GM12892 (cell line): ENCODE measurements around the gene ASRGL1.

Experiments
- POLR2A ChIP-seq: IDR thresholded peaks from 2 replicates; pipeline ENCODE4 v1.6.1; 2011; ENCODE audit warnings: low read depth, low read length, control low read depth
- POLR2AphosphoS5 ChIP-seq: IDR thresholded peaks from 2 replicates; pipeline ENCODE4 v1.6.1; 2011; ENCODE audit warnings: low read depth, low read length, control low read depth
- TAF1 ChIP-seq: IDR thresholded peaks from 2 replicates; pipeline ENCODE4 v1.6.1; 2011; ENCODE audit warnings: low read depth, mild to moderate bottlenecking, control low read depth, low read length, borderline replicate concordance

GRCh38 chr11:62402226-62402959, 65.1 kb downstream of the ASRGL1 start:
- TF ChIP-seq POLR2AphosphoS5 (no peak), POLR2A (no peak), TAF1 (no peak)
